Hepatocyte (in vitro differentiated cells): ENCODE data around the gene ZNF219. TPM values are rescaled to one million over a fixed set of nuclear protein-coding genes. Genes with fewer than 3 reads are reported as not detected.

Source experiments
- DNase-seq: peaks from one replicate; pipeline ENCODE4 v3.0.0-alpha.2; 2016; ENCODE audit warnings: low spot score
- H2AFZ ChIP-seq: fragments of 200-600 bp; sonication (generic); 2 replicates; pipeline ENCODE4 v1.6.0; 2016; ENCODE audit warnings: antibody characterized with exemption, mild to moderate bottlenecking
- H3K27ac ChIP-seq: fragments of 200-600 bp; sonication (generic); 2 replicates; pipeline ENCODE4 v1.5.1; 2016; ENCODE audit warnings: mild to moderate bottlenecking
- H3K27me3 ChIP-seq: fragments of 200-600 bp; sonication (generic); 2 replicates; pipeline ENCODE4 v1.6.1; 2016
- H3K36me3 ChIP-seq: fragments of 200-600 bp; sonication (generic); replicated peaks from 2 replicates; pipeline ENCODE4 v1.5.1; 2016; ENCODE audit warnings: low read depth; ENCODE audit not compliant: insufficient read depth
- H3K4me1 ChIP-seq: fragments of 200-600 bp; sonication (generic); 2 replicates; pipeline ENCODE4 v1.5.1; 2016; ENCODE audit warnings: mild to moderate bottlenecking, moderate library complexity; ENCODE audit not compliant: insufficient read depth
- H3K4me2 ChIP-seq: fragments of 200-600 bp; sonication (generic); 2 replicates; pipeline ENCODE4 v1.6.0; 2016
- H3K4me3 ChIP-seq: fragments of 200-600 bp; sonication (generic); 2 replicates; pipeline ENCODE4 v1.5.1; 2016; ENCODE audit warnings: mild to moderate bottlenecking
- H3K79me2 ChIP-seq: fragments of 200-600 bp; sonication (generic); 2 replicates; pipeline ENCODE4 v1.6.0; 2017; ENCODE audit warnings: mild to moderate bottlenecking
- H3K9me2 ChIP-seq: fragments of 200-600 bp; sonication (generic); replicated peaks from 2 replicates; pipeline ENCODE4 v1.6.0; 2017; ENCODE audit warnings: mild to moderate bottlenecking; ENCODE audit not compliant: insufficient read depth
- H3K9me3 ChIP-seq: fragments of 200-600 bp; sonication (generic); 2 replicates; pipeline ENCODE4 v1.5.1; 2016; ENCODE audit warnings: low read depth, mild to moderate bottlenecking
- H4K20me1 ChIP-seq: fragments of 200-600 bp; sonication (generic); 2 replicates; pipeline ENCODE4 v1.6.0; 2016; ENCODE audit warnings: mild to moderate bottlenecking; ENCODE audit not compliant: insufficient read depth, poor library complexity, severe bottlenecking
- CTCF ChIP-seq: fragments of 200-600 bp; sonication (generic); IDR thresholded peaks from 2 replicates; pipeline ENCODE4 v1.5.1; 2016; ENCODE audit warnings: antibody characterized with exemption, mild to moderate bottlenecking; ENCODE audit not compliant: poor library complexity
- EZH2 ChIP-seq: fragments of 200-600 bp; sonication (generic); IDR thresholded peaks from 2 replicates; pipeline ENCODE4 v1.6.1; 2016; ENCODE audit warnings: antibody characterized with exemption, mild to moderate bottlenecking, borderline replicate concordance
- EZH2phosphoT487 ChIP-seq: fragments of 200-600 bp; sonication (generic); IDR thresholded peaks from one replicate; pipeline ENCODE4 v1.6.1; 2018; ENCODE audit warnings: antibody characterized with exemption, mild to moderate bottlenecking, low read depth, moderate library complexity; ENCODE audit not compliant: unreplicated experiment, severe bottlenecking
- WGBS: methylation state at CpG from one replicate; pipeline ENCODE4 v1.1.6; 2016; ENCODE audit warnings: low lambda C conversion rate; ENCODE audit errors: missing lambda C conversion rate; 5-methylcytosine and 5-hydroxymethylcytosine counted together
- polyA plus RNA-seq: library from polyadenylated mRNA; unstranded; fragments of >200 nt; fragmentation: Nextera tagmentation; extraction: Ambion mirVana; gene quantifications from 2 replicates; pipeline ENCODE4 v1.2.1, GENCODE V29; 2016
- total RNA-seq: library from RNA; depleted of rRNA; stranded (reverse); fragments of >200 nt; gene quantifications from 2 replicates; pipeline ENCODE4 v1.2.3, GENCODE V29; 2014

Gene ZNF219
- total and polyA plus RNA-seq, 2 experiments from 2014 or later = 25.1 to 29.5 TPM

- no peak overlapping the region for H3K4me3 ChIP-seq
- peak overlapping the region; percentile 96 for H3K27ac ChIP-seq
- peak overlapping the region; percentile 92 for H3K4me2 ChIP-seq
- no peak overlapping the region for H2AFZ ChIP-seq
- no peaks in the 10 kb centered on the region for H3K9me3 ChIP-seq
- peaks cover 5% of the 10 kb centered on the region for H4K20me1 ChIP-seq
- H3K9me2 ChIP-seq = no peaks in the 10 kb centered on the region
- TF ChIP-seq EZH2phosphoT487 = no peak
- TF ChIP-seq CTCF = no peak
- no peak for TF ChIP-seq EZH2
- no peak for DNase-seq
- no peaks in the 10 kb centered on the region for H3K27me3 ChIP-seq
- H3K36me3 ChIP-seq = no peaks in the 10 kb centered on the region
- peaks cover 27% of the 10 kb centered on the region for H3K79me2 ChIP-seq
- H3K4me1 ChIP-seq = peaks cover 16% of the 10 kb centered on the region
- 96% methylated on average over 9 of the region's 9 CpGs for WGBS
These were observed 25.6 kb downstream of the ZNF219 start for GRCh38 chr14:21072781-21073339.

GRCh38 chr14:21072031-21072473, 26.4 kb downstream of the ZNF219 start:
- peak overlapping the region; percentile 46 for H2AFZ ChIP-seq
- no peaks in the 10 kb centered on the region for H3K9me3 ChIP-seq
- peaks cover 27% of the 10 kb centered on the region for H3K79me2 ChIP-seq
- no peaks in the 10 kb centered on the region for H3K36me3 ChIP-seq
- peak overlapping the region; percentile 96 for H3K27ac ChIP-seq
- peaks cover 5% of the 10 kb centered on the region for H4K20me1 ChIP-seq
- peak; percentile 56 for DNase-seq
- TF ChIP-seq EZH2 = no peak
- no peak for TF ChIP-seq EZH2phosphoT487
- peak; percentile 5 for TF ChIP-seq CTCF
- H3K4me3 ChIP-seq = peak overlapping the region; percentile 33
- peak overlapping the region; percentile 92 for H3K4me2 ChIP-seq
- WGBS = 24% methylated on average over 4 of the region's 4 CpGs
- no peaks in the 10 kb centered on the region for H3K9me2 ChIP-seq
- peaks cover 16% of the 10 kb centered on the region for H3K4me1 ChIP-seq
- H3K27me3 ChIP-seq = no peaks in the 10 kb centered on the region

DNA sequence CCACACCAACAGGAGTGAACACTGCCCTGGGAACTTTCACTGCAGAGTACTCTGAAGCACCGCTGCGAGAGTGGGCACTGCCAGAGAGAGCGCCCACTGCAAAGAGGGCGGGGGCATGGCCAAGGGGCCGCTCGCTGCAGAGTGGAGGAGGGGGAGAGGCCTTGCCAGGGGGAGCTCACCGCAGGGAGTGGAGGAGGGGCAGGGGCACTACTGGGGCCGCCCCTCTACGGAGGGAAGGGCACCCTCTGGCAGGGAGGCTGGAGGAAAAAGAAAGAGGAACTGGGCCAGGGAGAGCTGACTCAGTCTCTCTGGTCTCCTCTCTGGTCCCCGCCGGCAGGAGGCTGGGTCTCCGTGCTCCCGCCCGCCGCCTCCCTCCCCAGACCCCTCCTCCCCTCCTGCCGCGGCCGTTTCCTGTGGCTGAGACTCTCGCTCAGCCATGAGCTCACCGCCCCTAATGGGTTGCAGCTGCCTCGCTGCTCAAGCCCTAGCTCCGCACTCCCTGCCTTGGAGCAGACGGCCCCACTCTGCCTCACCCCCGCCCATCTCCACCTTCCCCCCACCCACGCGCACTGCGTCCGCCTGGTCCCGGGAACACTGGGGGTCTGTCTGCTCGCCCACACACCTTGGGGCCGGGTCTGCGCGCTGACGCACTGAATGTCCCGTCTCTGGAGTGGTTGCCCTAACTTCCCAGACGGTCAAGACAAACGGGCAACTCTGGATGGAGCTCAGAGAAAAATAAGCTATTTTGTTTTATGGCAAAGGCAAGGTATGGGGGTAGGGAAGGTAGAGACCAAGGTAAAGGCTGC, 27.0 kb downstream of the ZNF219 start:
- under 1% methylated on average over 22 of the region's 37 CpGs for WGBS
- peak overlapping the region; percentile 99 for H3K4me3 ChIP-seq
- peak overlapping the region; percentile 92 for H3K4me2 ChIP-seq
- no peaks in the 10 kb centered on the region for H3K9me2 ChIP-seq
- H3K36me3 ChIP-seq = no peaks in the 10 kb centered on the region
- peaks cover 16% of the 10 kb centered on the region for H3K4me1 ChIP-seq
- peak overlapping the region; percentile 96 for H3K27ac ChIP-seq
- H3K79me2 ChIP-seq = peaks cover 27% of the 10 kb centered on the region
- no peaks in the 10 kb centered on the region for H3K9me3 ChIP-seq
- DNase-seq = peak; percentile 93
- H3K27me3 ChIP-seq = no peaks in the 10 kb centered on the region
- no peak for TF ChIP-seq EZH2phosphoT487
- TF ChIP-seq CTCF = no peak
- TF ChIP-seq EZH2 = no peak
- H2AFZ ChIP-seq = peak overlapping the region; percentile 93
- H4K20me1 ChIP-seq = peaks cover 5% of the 10 kb centered on the region
